Fibroblast of mammary gland (primary cell): ENCODE results near the gene ANKRD28.
"Not testable (repeated sequence)": the region's sequence is repeated elsewhere in the genome, so short reads cannot be mapped to it uniquely, and the experiment has no call there.

Experiments
- DNase-seq: peaks from one replicate; pipeline ENCODE4 v3.0.0-alpha.2; 2010; ENCODE audit warnings: low read depth
- H3K4me3 ChIP-seq: 2 replicates; pipeline ENCODE4 v1.5.1; 2011; ENCODE audit warnings: low read depth, mild to moderate bottlenecking, low read length, moderate library complexity; ENCODE audit not compliant: control insufficient read depth
- CTCF ChIP-seq: conservative IDR thresholded peaks from 2 replicates; pipeline ENCODE4 v1.5.1; 2011; ENCODE audit warnings: low read depth, low read length, inconsistent platforms; ENCODE audit not compliant: control insufficient read depth, insufficient read depth

The ANKRD28 gene

GRCh38 chr3:15781131-15781530 lies 16.6 kb downstream of the ANKRD28 start:
- H3K4me3 ChIP-seq, result no peak overlapping the region
- DNase-seq, result no peak
- TF ChIP-seq CTCF, result no peak

GRCh38 chr3:15779111-15779510 lies 18.7 kb downstream of the ANKRD28 start:
- H3K4me3 ChIP-seq, result no peak overlapping the region
- TF ChIP-seq CTCF, result no peak
- DNase-seq, result no peak

- no peak overlapping the region for H3K4me3 ChIP-seq
- no peak for TF ChIP-seq CTCF
- DNase-seq, result no peak
These were observed 19.4 kb downstream of the ANKRD28 start for GRCh38 chr3:15778332-15778858.

GRCh38 chr3:15774931-15775560 lies 22.7 kb downstream of the ANKRD28 start:
- H3K4me3 ChIP-seq, result not testable (repeated sequence)

GRCh38 chr3:15771444-15771843 lies 26.3 kb downstream of the ANKRD28 start:
- no peak for TF ChIP-seq CTCF
- no peak overlapping the region for H3K4me3 ChIP-seq
- DNase-seq, result no peak

More at GRCh38 chr3:15774931-15775560, 22.7 kb downstream of the ANKRD28 start:
- DNase-seq, result not testable (repeated sequence)

GRCh38 chr3:15769256-15769915 lies 28.4 kb downstream of the ANKRD28 start:
- no peak for TF ChIP-seq CTCF
- peak; percentile 45 for DNase-seq
- H3K4me3 ChIP-seq, result no peak overlapping the region
